ENCODE measurements around the gene C20orf202.

The C20orf202 gene

DNA sequence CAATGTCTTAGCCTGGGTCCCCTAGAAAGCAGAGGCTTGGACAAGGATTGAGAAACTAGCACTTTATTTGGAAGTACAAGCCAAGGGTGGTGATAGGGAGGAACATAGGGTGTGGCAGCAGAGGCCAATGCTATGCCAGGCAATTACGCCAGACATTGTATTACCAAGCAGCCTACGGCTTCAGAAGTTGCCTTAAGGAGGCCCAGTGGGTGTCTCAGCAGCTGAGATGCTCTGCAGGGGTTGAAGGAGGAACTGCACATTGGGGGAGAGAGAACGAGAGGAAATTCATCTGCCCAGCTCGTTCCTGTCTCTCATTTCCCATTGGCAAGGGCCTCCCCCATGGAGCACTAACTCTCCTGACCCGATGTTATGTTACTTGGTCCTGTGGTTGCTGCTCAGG lies 859 bp downstream of the C20orf202 start:
- TF ChIP-seq, protein P1, sequence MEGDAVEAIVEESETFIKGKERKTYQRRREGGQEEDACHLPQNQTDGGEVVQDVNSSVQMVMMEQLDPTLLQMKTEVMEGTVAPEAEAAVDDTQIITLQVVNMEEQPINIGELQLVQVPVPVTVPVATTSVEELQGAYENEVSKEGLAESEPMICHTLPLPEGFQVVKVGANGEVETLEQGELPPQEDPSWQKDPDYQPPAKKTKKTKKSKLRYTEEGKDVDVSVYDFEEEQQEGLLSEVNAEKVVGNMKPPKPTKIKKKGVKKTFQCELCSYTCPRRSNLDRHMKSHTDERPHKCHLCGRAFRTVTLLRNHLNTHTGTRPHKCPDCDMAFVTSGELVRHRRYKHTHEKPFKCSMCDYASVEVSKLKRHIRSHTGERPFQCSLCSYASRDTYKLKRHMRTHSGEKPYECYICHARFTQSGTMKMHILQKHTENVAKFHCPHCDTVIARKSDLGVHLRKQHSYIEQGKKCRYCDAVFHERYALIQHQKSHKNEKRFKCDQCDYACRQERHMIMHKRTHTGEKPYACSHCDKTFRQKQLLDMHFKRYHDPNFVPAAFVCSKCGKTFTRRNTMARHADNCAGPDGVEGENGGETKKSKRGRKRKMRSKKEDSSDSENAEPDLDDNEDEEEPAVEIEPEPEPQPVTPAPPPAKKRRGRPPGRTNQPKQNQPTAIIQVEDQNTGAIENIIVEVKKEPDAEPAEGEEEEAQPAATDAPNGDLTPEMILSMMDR (IDR thresholded peaks at IDR 0.05; ENCODE audit: insufficient read depth, low read length, poor library complexity, severe bottlenecking): no peak
- no peak overlapping the region for H3K4me3 ChIP-seq (replicated peaks; ENCODE audit: low read depth, low read length)
- H3K27me3 ChIP-seq (replicated peaks; ENCODE audit: control insufficient read depth, insufficient read depth, low read length): no peaks in the 10 kb centered on the region; the same call in none of the 2 replicates
- DNase-seq (ENCODE audit: extremely low read depth, insufficient read length): no peak
- no peaks in the 10 kb centered on the region for H3K36me3 ChIP-seq (ENCODE audit: control insufficient read depth, insufficient read depth, low read length)

GRCh38 chr20:1204576-1204975 lies 1.3 kb downstream of the C20orf202 start:
- H3K27me3 ChIP-seq (replicated peaks; ENCODE audit: control insufficient read depth, insufficient read depth, low read length): no peaks in the 10 kb centered on the region; the same call in none of the 2 replicates
- DNase-seq (ENCODE audit: extremely low read depth, insufficient read length): no peak
- no peak overlapping the region for H3K4me3 ChIP-seq (replicated peaks; ENCODE audit: low read depth, low read length)
- no peaks in the 10 kb centered on the region for H3K36me3 ChIP-seq (ENCODE audit: control insufficient read depth, insufficient read depth, low read length)
- TF ChIP-seq, protein P1 (IDR thresholded peaks at IDR 0.05; ENCODE audit: insufficient read depth, low read length, poor library complexity, severe bottlenecking): no peak

DNA sequence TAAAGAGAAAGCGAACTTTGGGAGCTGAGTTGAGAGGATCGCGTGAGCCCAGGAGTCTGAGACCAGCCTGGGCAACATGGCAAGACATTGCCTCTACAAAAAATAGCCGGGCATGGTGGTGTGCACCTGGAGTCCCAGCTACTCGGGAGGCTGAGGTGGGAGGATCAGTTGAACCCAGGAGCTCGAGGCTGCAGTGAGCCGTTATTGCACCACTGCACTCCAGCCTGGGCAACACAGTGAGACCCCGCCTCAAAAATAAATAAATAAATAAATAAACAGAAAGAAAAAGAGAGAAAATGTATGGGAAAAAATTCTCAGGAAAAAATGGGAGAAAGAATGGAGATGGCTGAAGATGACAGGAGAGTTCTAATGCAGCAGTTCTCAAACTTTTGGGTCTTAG lies 2.5 kb downstream of the C20orf202 start:
- Histone ChIP-seq H3K4me3 (replicated peaks; ENCODE audit: low read depth, low read length) (no peak overlapping the region), H3K27me3 (replicated peaks; ENCODE audit: control insufficient read depth, insufficient read depth, low read length) (no peaks in the 10 kb centered on the region; the same call in none of the 2 replicates), H3K36me3 (ENCODE audit: control insufficient read depth, insufficient read depth, low read length) (no peaks in the 10 kb centered on the region)
- TF ChIP-seq, protein P1 (IDR thresholded peaks at IDR 0.05; ENCODE audit: insufficient read depth, low read length, poor library complexity, severe bottlenecking): no peak
- no peak for DNase-seq (ENCODE audit: extremely low read depth, insufficient read length)

DNA sequence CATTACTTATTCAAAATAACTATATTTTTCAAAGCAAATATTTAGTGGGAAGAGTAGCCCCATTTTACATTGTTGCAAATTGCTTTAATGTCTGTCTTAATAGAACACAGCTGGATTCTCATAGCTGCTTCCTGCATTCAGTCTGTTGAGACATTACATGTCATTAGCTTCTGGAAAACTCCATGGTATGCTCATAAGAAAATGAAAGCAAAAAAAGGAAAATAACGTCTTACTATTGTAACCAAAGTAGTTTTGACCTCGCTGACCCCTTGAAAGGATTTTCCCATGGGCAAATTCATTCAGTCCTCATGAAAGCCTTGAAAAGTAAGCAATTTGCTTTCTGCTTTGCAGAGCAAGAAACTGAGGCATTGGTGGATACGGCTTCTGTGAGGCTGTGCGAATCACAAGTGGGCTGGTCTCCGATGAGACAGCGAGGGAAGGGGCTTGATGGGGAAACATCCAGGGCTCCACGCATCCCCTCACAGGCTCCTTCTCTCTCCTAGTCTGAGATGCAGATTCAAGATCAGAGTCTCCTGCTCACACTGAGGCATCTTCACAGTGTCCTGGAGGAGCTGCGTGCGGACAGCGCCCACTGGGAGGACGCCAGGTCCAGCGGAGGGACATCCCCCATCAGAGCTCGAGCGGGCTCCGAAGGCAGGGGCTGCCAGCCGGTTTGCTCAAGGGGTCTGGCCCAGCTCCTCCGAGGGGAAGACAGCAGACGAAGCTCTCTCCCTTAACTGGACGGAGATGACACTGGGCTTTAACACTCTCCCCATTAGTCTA lies 3.3 kb downstream of the C20orf202 start:
- H3K36me3 ChIP-seq (ENCODE audit: control insufficient read depth, insufficient read depth, low read length): no peaks in the 10 kb centered on the region
- DNase-seq (ENCODE audit: extremely low read depth, insufficient read length): no peak
- TF ChIP-seq, protein P1 (IDR thresholded peaks at IDR 0.05; ENCODE audit: insufficient read depth, low read length, poor library complexity, severe bottlenecking): no peak
- H3K27me3 ChIP-seq (replicated peaks; ENCODE audit: control insufficient read depth, insufficient read depth, low read length): no peaks in the 10 kb centered on the region; the same call in none of the 2 replicates
- no peak overlapping the region for H3K4me3 ChIP-seq (replicated peaks; ENCODE audit: low read depth, low read length)

- no peaks in the 10 kb centered on the region; the same call in none of the 2 replicates for H3K27me3 ChIP-seq (replicated peaks; ENCODE audit: control insufficient read depth, insufficient read depth, low read length)
- H3K36me3 ChIP-seq (ENCODE audit: control insufficient read depth, insufficient read depth, low read length): no peaks in the 10 kb centered on the region
- H3K4me3 ChIP-seq (replicated peaks; ENCODE audit: low read depth, low read length): no peak overlapping the region
- TF ChIP-seq, protein P1 (IDR thresholded peaks at IDR 0.05; ENCODE audit: insufficient read depth, low read length, poor library complexity, severe bottlenecking): no peak
- no peak for DNase-seq (ENCODE audit: extremely low read depth, insufficient read length)
Observed at GRCh38 chr20:1207293-1207878, 4.1 kb downstream of the C20orf202 start.
